ENCODE measurements around the gene PNPLA5. TPM values are rescaled to one million over a fixed set of nuclear protein-coding genes. Genes with fewer than 3 reads are reported as not detected.

Gene PNPLA5
- total and polyA plus RNA-seq, 4 experiments from 2014 or later: not detected

DNA sequence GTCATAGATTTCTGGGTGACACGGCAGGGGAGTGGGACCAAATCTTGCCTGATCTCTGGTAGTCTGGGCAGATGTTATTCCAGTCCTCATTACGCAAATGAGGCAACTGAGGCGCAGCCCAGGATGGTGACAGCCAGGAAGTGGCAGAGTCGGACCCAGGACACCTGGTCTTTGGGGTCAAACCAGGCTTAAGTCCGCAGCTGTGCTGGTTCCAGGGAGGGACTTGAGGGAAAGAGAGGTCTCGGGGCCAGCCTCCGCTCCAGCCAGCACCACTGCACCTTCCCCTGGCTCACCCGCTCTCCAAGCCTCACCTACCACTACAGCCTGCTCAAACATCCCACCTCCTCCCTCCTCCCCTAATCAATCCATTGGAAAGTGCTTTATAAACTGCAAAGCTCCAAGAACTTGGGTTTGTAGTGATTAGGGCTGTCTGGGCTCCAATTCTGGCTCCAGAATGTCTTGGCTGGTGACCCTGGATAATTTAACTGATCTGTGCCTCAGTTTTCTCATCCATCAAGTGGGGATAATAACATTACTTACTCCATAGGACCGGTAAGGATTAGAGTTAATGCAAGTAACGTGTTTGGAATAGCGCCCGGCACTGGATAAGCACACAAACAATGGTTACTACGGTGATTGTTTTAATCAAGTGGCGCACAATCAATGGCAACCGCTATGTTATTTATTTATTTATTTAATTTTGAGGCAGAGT, 526 bp upstream of the PNPLA5 start:
- Mint-ChIP-seq H3K36me3 (no peaks in the 10 kb centered on the region), H3K4me1 (peaks cover 0 to 4% (median 0%) of the 10 kb centered on the region in 4 donors), H3K4me3 (peak overlapping the region in 2 of 8 donors; percentile 13 to 17), H3K9me3 (no peaks in the 10 kb centered on the region), H3K27ac (no peak overlapping the region), H3K27me3 (peaks cover 21 to 30% of the 10 kb centered on the region in 2 donors)
- CTCF ChIA-PET (ENCODE audit: partially characterized antibody): interaction anchor here (1.3 kb wide), 1 partner anchor 10 kb away, joined by 3 read pairs; no protein-coding TSS in a partner anchor
- DNase-seq: no peak
- intact Hi-C loops (cut with micrococcal nuclease): no loop called here
- POLR2A ChIA-PET (ENCODE audit: partially characterized antibody): no interaction called here
- no peaks in the 10 kb centered on the region for H3K4me1 ChIP-seq (ENCODE audit: insufficient read depth, low read length)
- peaks cover 8% of the 10 kb centered on the region for H3K27me3 ChIP-seq (ENCODE audit: insufficient read depth, low read length)
- no peak overlapping the region for H3K4me3 ChIP-seq (ENCODE audit: low read length in 2 of 2)
- no peaks in the 10 kb centered on the region for H3K9me3 ChIP-seq (ENCODE audit: control insufficient read depth in 1 of 2, low read length in 2 of 2)
- no peaks in the 10 kb centered on the region for H3K36me3 ChIP-seq (ENCODE audit: insufficient read depth, low read length)
- H3K27ac ChIP-seq (ENCODE audit: low read depth, low read length): no peak overlapping the region

DNA sequence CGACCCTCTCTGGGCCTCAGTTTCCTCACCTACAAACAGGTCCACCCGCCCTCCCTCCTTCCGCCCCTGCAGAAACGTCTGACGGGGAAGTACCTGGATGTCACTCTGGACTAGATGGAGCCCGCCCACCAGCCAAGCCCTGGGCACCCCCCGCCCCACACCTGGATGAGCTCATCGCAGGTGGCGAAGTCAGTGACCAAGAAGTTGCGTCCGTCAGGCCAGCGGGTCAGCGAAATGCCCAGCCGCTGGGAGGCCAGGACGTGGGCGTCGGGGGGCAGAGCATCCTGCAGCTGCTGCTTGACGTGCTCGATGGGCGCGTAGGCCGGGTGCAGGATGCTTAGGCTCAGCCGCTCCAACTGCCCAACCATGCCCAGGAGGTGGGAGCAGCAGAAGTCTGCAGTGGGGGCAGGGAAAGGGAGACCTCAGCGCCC, 897 bp downstream of the PNPLA5 start:
- no peaks in the 10 kb centered on the region for H3K9me3 ChIP-seq (ENCODE audit: control insufficient read depth in 1 of 2, low read length in 2 of 2)
- no peak overlapping the region for H3K27ac ChIP-seq (ENCODE audit: low read depth, low read length)
- CTCF ChIA-PET (ENCODE audit: partially characterized antibody): no interaction called here
- POLR2A ChIA-PET (ENCODE audit: partially characterized antibody): no interaction called here
- peaks cover 0 to 4% (median 0%) of the 10 kb centered on the region in 4 donors for H3K4me1 Mint-ChIP-seq
- peak overlapping the region in 1 of 8 donors; percentile 29 for H3K4me3 Mint-ChIP-seq
- H3K4me1 ChIP-seq (ENCODE audit: insufficient read depth, low read length): no peaks in the 10 kb centered on the region
- no peak overlapping the region for H3K27ac Mint-ChIP-seq
- DNase-seq: no peak
- H3K9me3 Mint-ChIP-seq: peaks cover 0 to 2% (median 0%) of the 10 kb centered on the region in 8 donors
- H3K27me3 ChIP-seq (ENCODE audit: insufficient read depth, low read length): peaks cover 8% of the 10 kb centered on the region
- intact Hi-C loops (cut with micrococcal nuclease): no loop called here
- H3K4me3 ChIP-seq (ENCODE audit: low read length in 2 of 2): no peak overlapping the region
- no peaks in the 10 kb centered on the region for H3K36me3 Mint-ChIP-seq
- no peaks in the 10 kb centered on the region for H3K36me3 ChIP-seq (ENCODE audit: insufficient read depth, low read length)
- H3K27me3 Mint-ChIP-seq: peaks cover 27 to 35% of the 10 kb centered on the region in 2 donors

DNA sequence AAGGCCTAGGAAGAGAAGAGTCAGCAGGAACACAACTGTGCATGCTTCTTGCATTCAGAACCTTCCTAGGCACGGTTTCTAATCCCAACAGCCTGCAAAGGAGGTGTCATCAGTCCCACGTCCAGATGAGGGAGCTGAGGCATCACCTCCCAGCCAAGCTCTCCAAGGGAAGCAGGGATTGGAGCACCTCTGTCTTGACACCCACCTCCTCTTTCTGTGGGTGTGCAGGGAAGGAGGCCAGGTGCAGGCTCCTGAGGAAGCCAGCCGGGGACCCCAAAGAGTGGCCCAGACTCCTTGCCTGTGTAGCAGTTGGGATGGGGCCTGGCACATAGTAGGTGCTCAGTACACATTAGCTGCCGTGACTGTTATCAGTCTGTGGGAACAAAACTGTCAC, 2.0 kb downstream of the PNPLA5 start:
- no peak for DNase-seq
- Histone ChIP-seq H3K4me3 (ENCODE audit: low read length in 2 of 2) (no peak overlapping the region), H3K27me3 (ENCODE audit: insufficient read depth, low read length) (peaks cover 8% of the 10 kb centered on the region), H3K9me3 (ENCODE audit: control insufficient read depth in 1 of 2, low read length in 2 of 2) (no peaks in the 10 kb centered on the region), H3K36me3 (ENCODE audit: insufficient read depth, low read length) (no peaks in the 10 kb centered on the region), H3K4me1 (ENCODE audit: insufficient read depth, low read length) (no peaks in the 10 kb centered on the region), H3K27ac (ENCODE audit: low read depth, low read length) (no peak overlapping the region)
- POLR2A ChIA-PET (ENCODE audit: partially characterized antibody): no interaction called here
- no peak overlapping the region for H3K4me3 Mint-ChIP-seq
- H3K27ac Mint-ChIP-seq: no peak overlapping the region
- H3K27me3 Mint-ChIP-seq: peaks cover 27 to 35% of the 10 kb centered on the region in 2 donors
- peaks cover 0 to 4% (median under 1%) of the 10 kb centered on the region in 4 donors for H3K4me1 Mint-ChIP-seq
- peaks cover 0 to 2% (median 0%) of the 10 kb centered on the region in 8 donors for H3K9me3 Mint-ChIP-seq
- CTCF ChIA-PET (ENCODE audit: partially characterized antibody): no interaction called here
- intact Hi-C loops (cut with micrococcal nuclease): loop anchor here (10.0 kb wide), 1 partner anchor 735 kb away; no protein-coding TSS in a partner anchor
- H3K36me3 Mint-ChIP-seq: no peaks in the 10 kb centered on the region

DNA sequence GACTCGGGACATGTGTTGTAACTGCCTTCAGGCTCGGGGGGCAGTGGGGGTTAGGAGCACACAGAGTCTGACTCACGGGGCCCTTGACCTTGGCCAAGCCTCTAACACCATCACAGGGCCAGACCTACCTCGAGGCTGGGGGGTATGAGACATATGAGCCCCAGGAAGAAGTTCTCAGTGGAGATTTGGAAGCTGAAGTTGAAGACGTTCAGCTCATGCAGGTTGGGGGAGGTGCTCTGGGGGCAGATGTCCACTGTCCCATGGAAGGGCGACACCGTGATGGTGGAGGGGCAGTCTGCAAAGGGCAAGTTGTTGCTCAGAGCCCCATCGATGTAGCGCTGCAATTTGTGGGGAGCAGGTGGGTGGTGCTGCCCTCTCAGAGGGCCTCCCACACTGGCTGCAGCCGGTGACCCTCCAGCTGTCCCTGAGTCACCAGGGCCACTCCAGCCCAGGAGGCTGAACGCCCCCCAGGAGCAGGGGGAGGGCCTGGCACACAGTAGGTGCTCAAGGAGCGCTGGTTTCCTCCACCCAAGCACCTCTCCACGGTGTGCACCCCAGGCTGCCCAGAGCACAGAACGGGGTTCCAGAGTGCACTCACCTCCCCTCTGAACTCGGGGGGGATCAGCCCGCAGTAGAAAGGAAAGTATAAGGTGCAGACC, 2.5 kb downstream of the PNPLA5 start:
- Histone ChIP-seq H3K36me3 (ENCODE audit: insufficient read depth, low read length) (no peaks in the 10 kb centered on the region), H3K27me3 (ENCODE audit: insufficient read depth, low read length) (peaks cover 8% of the 10 kb centered on the region), H3K9me3 (ENCODE audit: control insufficient read depth in 1 of 2, low read length in 2 of 2) (no peaks in the 10 kb centered on the region), H3K4me1 (ENCODE audit: insufficient read depth, low read length) (no peaks in the 10 kb centered on the region), H3K27ac (ENCODE audit: low read depth, low read length) (no peak overlapping the region), H3K4me3 (ENCODE audit: low read length in 2 of 2) (no peak overlapping the region)
- Mint-ChIP-seq H3K9me3 (peaks cover 0 to 2% (median 0%) of the 10 kb centered on the region in 8 donors), H3K4me3 (no peak overlapping the region), H3K27ac (no peak overlapping the region), H3K36me3 (no peaks in the 10 kb centered on the region), H3K4me1 (peaks cover 0 to 7% (median 4%) of the 10 kb centered on the region in 4 donors), H3K27me3 (peaks cover 27 to 35% of the 10 kb centered on the region in 2 donors)
- ChIA-PET POLR2A (ENCODE audit: partially characterized antibody) (no interaction called here), CTCF (ENCODE audit: partially characterized antibody) (no interaction called here)
- DNase-seq: no peak
- intact Hi-C loops (cut with micrococcal nuclease): loop anchor here (10.0 kb wide), 1 partner anchor 735 kb away; no protein-coding TSS in a partner anchor

DNA sequence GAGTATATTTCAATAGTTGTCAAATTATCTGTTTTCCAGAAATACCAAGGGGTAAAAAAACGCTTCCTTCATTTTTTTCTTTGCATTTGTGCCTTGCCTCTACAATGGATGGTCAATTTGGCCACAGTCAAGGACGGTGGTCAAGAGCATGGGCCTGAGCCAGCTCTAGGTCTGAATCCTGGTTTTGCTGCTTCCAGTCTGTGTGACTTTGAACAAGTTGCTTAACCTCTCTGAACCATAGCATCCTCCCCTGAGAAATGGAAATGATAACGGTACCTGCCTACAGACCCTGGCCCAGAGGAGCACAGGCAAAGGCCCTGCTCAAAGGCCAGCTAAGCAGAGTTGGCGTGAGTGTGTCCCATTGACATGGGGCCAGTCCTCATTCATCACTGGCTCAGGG, 3.1 kb downstream of the PNPLA5 start:
- H3K27me3 ChIP-seq (ENCODE audit: insufficient read depth, low read length): peaks cover 8% of the 10 kb centered on the region
- H3K4me1 ChIP-seq (ENCODE audit: insufficient read depth, low read length): no peaks in the 10 kb centered on the region
- no peaks in the 10 kb centered on the region for H3K36me3 Mint-ChIP-seq
- no peaks in the 10 kb centered on the region for H3K36me3 ChIP-seq (ENCODE audit: insufficient read depth, low read length)
- no peak overlapping the region for H3K4me3 ChIP-seq (ENCODE audit: low read length in 2 of 2)
- H3K9me3 ChIP-seq (ENCODE audit: control insufficient read depth in 1 of 2, low read length in 2 of 2): no peaks in the 10 kb centered on the region
- DNase-seq: no peak
- peaks cover 0 to 8% (median 4%) of the 10 kb centered on the region in 4 donors for H3K4me1 Mint-ChIP-seq
- peaks cover 24 to 33% of the 10 kb centered on the region in 2 donors for H3K27me3 Mint-ChIP-seq
- CTCF ChIA-PET (ENCODE audit: partially characterized antibody): no interaction called here
- peaks cover 0 to 2% (median 0%) of the 10 kb centered on the region in 8 donors for H3K9me3 Mint-ChIP-seq
- intact Hi-C loops (cut with micrococcal nuclease): loop anchor here (10.0 kb wide), 1 partner anchor 736 kb away; no protein-coding TSS in a partner anchor
- H3K27ac ChIP-seq (ENCODE audit: low read depth, low read length): no peak overlapping the region
- H3K27ac Mint-ChIP-seq: no peak overlapping the region
- H3K4me3 Mint-ChIP-seq: no peak overlapping the region
- POLR2A ChIA-PET (ENCODE audit: partially characterized antibody): no interaction called here

DNA sequence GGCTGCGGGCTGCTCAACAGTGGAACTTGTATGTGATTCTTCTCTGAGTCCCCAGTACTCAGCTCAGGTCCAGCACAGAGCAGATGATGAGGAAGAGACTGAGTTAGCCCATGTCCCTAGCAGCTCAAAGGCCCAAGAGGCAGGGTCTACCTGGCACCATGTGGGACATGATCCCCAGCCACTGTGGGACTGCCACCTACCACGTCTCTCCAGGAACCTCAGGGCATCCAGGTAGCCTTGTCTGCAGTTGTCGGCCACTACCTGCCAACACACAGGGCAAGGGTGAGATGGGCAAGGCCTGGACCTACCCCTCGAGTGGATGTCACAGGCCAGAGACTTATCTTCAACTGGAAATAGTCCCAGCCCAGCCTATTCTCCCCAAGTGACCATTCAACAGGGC, 4.4 kb downstream of the PNPLA5 start:
- intact Hi-C loops (cut with micrococcal nuclease): loop anchor here (10.0 kb wide), 1 partner anchor 737 kb away; no protein-coding TSS in a partner anchor
- no peaks in the 10 kb centered on the region for H3K36me3 ChIP-seq (ENCODE audit: insufficient read depth, low read length)
- H3K27me3 ChIP-seq (ENCODE audit: insufficient read depth, low read length): peaks cover 8% of the 10 kb centered on the region
- no peak for DNase-seq
- no peak overlapping the region for H3K27ac ChIP-seq (ENCODE audit: low read depth, low read length)
- ChIA-PET POLR2A (ENCODE audit: partially characterized antibody) (no interaction called here), CTCF (ENCODE audit: partially characterized antibody) (no interaction called here)
- Mint-ChIP-seq H3K27me3 (peaks cover 20 to 31% of the 10 kb centered on the region in 2 donors), H3K27ac (no peak overlapping the region), H3K9me3 (peaks cover 0 to 2% (median 0%) of the 10 kb centered on the region in 8 donors), H3K4me3 (no peak overlapping the region), H3K36me3 (no peaks in the 10 kb centered on the region), H3K4me1 (peaks cover 0 to 8% (median 3%) of the 10 kb centered on the region in 4 donors)
- no peaks in the 10 kb centered on the region for H3K9me3 ChIP-seq (ENCODE audit: control insufficient read depth in 1 of 2, low read length in 2 of 2)
- no peak overlapping the region for H3K4me3 ChIP-seq (ENCODE audit: low read length in 2 of 2)
- H3K4me1 ChIP-seq (ENCODE audit: insufficient read depth, low read length): no peaks in the 10 kb centered on the region

DNA sequence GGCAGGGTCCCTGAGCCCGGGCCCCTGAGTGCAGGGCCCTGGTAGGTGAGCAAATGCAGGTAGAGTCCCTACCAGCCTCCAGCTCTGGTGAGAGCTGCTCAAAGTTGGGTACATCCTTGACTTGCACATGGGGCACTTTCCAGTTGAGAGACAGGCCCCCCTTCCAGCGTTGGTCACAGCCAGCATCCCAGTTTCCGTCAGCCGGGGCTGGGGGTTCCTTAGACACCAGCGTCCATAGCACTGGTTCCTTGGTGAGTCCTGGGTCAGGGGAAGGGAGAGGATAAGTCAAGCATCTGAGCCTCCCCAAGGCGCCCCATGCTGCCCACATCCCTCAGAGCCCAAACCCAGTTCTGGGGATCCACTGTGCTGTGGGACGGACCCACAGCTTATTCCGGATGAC, 5.6 kb downstream of the PNPLA5 start:
- H3K27me3 ChIP-seq (ENCODE audit: insufficient read depth, low read length): peaks cover 8% of the 10 kb centered on the region
- intact Hi-C loops (cut with micrococcal nuclease): loop anchor here (10.0 kb wide), 1 partner anchor 739 kb away; no protein-coding TSS in a partner anchor

More for the DNA sequence above, 5.6 kb downstream of the PNPLA5 start:
- ChIA-PET POLR2A (ENCODE audit: partially characterized antibody) (no interaction called here), CTCF (ENCODE audit: partially characterized antibody) (no interaction called here)
- no peaks in the 10 kb centered on the region for H3K9me3 ChIP-seq (ENCODE audit: control insufficient read depth in 1 of 2, low read length in 2 of 2)
- H3K4me1 ChIP-seq (ENCODE audit: insufficient read depth, low read length): no peaks in the 10 kb centered on the region
- DNase-seq: no peak
- H3K4me3 Mint-ChIP-seq: no peak overlapping the region
- peaks cover 0 to 8% (median 3%) of the 10 kb centered on the region in 4 donors for H3K4me1 Mint-ChIP-seq
- peaks cover 0 to 2% (median 0%) of the 10 kb centered on the region in 8 donors for H3K9me3 Mint-ChIP-seq
- no peak overlapping the region for H3K27ac ChIP-seq (ENCODE audit: low read depth, low read length)
- H3K36me3 Mint-ChIP-seq: no peaks in the 10 kb centered on the region
- H3K4me3 ChIP-seq (ENCODE audit: low read length in 2 of 2): no peak overlapping the region
- no peaks in the 10 kb centered on the region for H3K36me3 ChIP-seq (ENCODE audit: insufficient read depth, low read length)
- peaks cover 19 to 27% of the 10 kb centered on the region in 2 donors for H3K27me3 Mint-ChIP-seq
- no peak overlapping the region for H3K27ac Mint-ChIP-seq
